Stimulated activated CD8-positive, alpha-beta memory T cell treated with anti-CD3 and anti-CD28 coated beads, Interleukin-15, amount 100 ng/mL, for 24 hours (primary cell): ENCODE results near the gene UNC13D.
A peak's percentile ranks its signal among the peaks of the same experiment; 100 is the strongest.
"Not testable (repeated sequence)": the region's sequence is repeated elsewhere in the genome, so short reads cannot be mapped to it uniquely, and the experiment has no call there.

ENCODE experiments used
- DNase-seq: peaks from one replicate; pipeline ENCODE4 v3.0.0-alpha.2; 2020; ENCODE audit warnings: low read depth

The UNC13D gene

GRCh38 chr17:75843577-75844529 is at the start of gene UNC13D:
UNC13D (minus strand) TSS chr17:75844404; CDS start chr17:75844337, 67 bp downstream.
- no peak for DNase-seq

GRCh38 chr17:75893305-75894048 is 49.3 kb upstream of the UNC13D start:
- no peak for DNase-seq

DNA sequence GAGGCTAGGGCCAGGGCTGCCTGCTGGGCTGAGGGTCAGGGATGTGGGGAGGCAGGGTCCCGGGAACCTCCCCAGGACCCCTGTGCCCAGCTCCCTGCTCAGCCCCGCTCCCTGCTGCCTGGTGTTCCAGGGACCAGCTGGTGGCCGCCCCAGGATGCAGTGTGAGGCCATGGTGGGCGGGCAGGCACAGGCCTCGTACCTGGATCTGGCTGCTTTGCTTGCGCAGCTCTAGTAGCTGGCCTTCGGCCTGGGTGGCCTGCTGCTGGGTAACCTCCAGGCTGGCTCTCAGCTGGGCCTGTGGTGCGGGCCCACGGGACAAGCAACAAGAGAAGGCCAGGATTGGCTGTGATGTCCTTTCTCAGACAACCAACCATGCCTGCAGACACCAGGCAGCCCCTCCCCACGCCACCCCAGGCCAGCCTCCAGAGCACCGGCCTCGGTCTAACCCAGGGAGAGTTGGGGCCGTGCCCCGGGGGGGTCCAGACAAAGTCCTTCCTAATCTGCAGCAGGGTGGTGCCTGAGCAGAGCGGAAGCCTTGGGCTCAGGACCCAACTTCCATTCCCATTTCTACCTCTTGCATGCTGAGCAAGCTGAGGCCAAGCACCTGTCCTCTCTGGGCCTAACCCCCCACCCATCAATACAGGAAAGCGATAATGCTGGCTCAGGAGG is 48.5 kb upstream of the UNC13D start:
- DNase-seq, result no peak

GRCh38 chr17:75891605-75892555 is 47.7 kb upstream of the UNC13D start:
- DNase-seq, result no peak

DNA sequence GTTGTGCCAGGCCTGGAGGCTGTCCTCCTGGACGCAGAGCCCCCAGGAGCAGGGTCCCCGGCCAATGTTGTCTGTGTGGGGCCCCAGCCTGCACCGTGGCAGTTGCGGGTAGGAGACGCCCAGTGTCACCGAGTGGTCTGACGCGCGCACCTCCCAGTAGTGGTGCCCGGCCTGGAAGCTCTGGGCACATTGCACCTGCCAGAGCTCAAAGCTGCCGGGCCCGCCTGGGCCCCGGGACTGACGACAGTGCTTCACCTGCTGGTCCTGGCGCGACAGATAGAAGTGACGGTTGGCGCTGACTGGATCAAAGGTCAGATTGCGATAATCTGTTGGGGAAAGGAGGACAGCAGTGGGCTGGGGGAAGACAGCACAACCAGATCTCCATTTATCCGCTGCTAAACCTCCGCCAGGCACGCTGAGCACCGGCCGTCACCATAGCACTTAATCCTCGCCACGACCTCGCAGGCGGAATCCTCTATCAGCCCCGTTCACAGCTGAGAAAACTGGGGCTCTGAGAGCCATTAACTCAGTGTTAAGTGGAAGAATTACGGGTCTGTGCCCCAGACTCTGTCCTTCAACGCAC is 46.9 kb upstream of the UNC13D start:
- DNase-seq, result no peak

DNA sequence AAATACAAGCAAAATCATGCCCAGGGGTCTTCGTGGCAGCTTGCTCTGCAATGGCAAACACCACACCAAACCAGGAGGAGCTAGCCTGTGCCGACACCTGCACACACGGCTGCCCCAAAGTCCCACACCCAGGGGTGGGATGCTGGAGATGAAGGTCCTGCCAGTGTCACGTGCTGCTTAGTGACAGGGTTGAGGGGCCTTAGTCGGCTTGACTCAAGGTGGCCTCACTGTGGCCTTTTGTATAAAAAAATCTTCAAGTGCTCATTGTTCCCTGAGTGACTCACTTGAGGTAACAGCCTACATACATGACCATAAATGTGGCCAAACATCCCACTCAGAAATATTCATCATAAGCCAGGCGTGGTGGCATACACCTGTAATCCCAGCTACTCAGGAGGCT is 45.2 kb upstream of the UNC13D start:
- DNase-seq, result no peak

GRCh38 chr17:75888484-75888883 is 44.3 kb upstream of the UNC13D start:
- DNase-seq, result no peak

DNA sequence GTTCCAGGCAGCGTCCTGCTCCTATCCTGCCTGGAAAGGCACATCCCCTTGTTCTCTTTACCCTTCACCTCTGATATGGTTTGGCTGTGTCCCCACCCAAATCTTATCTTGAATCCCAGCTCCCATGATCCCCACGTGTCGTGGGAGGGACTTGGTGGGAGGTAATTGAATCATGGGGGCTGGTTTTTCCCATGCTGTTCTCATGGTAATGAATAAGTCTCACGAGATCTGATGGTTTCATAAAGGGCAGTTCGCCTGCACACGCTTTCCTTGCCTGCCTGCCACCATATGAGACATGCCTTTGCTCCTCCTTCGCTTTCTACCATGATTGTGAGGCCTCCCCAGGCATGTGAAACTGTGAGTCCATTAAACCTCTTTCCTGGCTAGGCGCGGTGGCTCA is 41.7 kb upstream of the UNC13D start:
- not testable (repeated sequence) for DNase-seq

DNA sequence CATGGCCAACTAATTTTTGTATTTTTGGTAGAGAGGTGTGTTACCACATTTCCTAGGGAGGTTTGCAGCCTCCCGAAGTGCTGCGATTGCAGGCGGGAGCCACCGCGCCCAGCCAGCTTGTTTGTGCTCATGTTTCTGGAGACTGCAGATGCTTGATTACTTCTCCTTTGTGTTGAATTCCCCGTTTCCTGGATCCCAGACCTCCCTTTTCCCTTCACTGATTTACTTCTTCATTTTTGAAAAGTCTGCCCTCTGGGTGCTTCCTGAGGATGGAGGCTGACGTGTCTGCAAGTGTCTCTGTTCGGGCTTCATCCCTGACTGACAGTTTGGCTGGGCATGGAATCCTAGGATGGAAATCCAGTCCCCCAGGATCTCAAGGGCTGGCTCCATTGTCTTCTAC is 41.2 kb upstream of the UNC13D start:
- DNase-seq, result no peak

DNA sequence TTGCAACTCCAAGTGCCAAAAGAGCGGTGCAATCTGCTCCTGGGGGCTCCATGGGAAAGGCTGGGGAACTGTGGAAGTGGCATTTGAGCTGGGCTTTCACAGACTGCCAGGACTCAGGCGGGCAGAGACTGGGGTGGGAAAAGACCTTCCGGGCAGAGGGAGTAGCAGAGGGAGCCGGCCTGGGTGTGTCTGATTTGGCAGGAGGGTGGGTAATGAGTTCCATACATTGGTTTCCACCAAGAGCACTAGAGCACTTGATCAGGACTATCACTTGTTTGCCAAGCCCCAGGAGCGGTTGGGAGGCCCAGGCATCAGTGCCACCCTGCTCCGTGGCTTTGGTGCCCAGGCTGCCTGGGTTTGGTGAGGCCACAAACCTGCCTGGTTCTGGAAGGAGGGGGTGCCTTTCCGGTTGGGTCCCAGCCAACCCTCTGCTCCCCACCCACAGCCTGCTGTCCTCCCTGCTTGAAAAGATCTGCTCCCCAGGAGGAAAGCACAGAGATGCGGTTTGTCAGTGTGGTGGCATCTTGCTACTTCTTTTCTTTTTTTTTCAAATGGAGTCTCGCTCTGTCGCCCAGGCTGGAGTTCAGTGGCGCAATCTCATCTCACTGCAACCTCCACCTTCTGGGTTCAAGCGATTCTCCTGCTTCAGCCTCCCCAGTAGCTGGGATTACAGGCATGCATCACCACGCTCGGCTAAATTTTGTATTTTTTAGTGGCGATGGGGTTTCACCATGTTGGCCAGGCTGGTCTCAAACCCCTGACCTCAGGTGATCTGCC is 37.7 kb upstream of the UNC13D start:
- DNase-seq, result no peak

- no peak for DNase-seq
Measured at GRCh38 chr17:75880266-75880665, 36.1 kb upstream of the UNC13D start.

- no peak for DNase-seq
Measured at GRCh38 chr17:75878174-75878998, 34.2 kb upstream of the UNC13D start, which contains the start of gene TRIM47. TRIM47 (minus strand) TSS chr17:75878581; CDS start chr17:75878548, 33 bp downstream.

DNA sequence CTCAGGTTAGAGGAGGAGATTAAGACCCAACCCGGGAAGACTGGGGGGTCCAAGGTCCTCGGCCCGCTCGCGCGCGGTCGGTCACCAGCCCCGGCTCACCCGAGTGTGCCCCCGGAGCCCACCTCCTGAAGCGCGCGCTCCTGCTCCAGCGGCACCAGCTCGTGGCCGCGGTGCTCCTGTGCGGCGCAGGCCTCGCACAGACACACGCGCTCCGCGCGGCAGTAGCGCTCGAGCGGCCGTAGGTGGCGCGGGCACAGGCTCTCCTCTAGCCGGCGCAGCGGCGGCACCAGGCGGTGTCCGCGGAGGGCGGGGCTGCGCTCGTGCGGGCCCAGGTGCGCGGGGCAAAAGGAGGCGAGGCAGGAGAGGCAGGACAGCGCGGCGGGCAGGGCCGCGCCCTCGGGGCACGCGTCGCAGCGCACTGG is 33.6 kb upstream of the UNC13D start:
- peak; percentile 36 for DNase-seq

- no peak for DNase-seq
Measured at GRCh38 chr17:75876938-75877751, 32.9 kb upstream of the UNC13D start.

- DNase-seq, result peak; percentile 31
Measured at GRCh38 chr17:75876190-75876937, 32.2 kb upstream of the UNC13D start.

DNA sequence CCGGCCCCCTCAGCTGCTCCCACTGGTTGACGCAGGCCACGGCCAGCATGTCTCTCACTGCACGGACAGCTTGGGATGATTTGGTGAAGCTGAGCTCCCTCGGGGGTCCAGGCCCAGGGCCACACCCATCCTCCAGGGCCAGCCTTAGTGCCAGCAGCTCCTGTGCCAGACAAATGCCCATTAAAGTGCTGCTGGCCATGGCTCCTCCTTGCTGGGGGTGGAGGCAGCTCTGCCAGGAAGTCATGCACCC is 31.7 kb upstream of the UNC13D start:
- no peak for DNase-seq

DNA sequence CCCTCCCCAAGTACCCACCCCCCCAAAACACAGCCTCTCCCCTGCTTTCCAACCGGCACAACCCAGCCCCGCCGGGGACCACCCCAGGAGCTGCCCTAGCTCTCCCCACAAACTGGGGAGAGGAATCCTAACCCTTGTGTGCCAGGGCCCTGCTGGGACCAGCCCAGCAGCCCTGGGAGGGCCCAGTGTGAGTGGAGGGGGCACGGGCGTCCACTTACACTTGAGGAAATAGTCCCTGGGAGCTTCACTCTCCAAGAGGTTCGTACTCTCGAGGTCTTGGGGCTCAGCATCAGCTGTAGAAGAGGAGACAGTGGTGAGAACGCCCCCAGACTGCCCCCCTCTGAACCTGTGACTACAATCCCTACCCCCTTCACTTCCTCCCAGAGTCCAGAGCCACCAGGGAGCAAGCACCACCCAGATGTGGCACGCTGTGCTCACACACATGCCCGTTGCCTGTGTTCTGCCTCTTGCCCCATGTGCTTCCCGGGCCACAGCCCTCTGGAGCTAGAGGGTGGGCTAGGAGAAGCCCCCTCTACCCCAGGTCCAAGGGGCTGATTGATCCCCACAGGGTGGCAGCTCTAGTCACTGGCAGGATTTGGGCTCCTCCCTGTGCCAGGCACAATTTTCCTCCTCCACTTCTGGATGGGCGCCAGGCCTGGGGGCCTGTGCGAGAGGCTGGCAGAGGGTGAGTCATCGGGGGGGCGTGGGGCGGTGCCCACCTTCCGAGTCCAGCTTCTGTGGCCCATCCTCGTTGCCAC is 31.2 kb upstream of the UNC13D start:
- DNase-seq, result no peak
